Ovary (tissue), 10 donors: Measurements from ENCODE around the gene FOLR1. TPM values are rescaled to one million over a fixed set of nuclear protein-coding genes. Genes with fewer than 3 reads are reported as not detected.
"Not testable (repeated sequence)": the region's sequence is repeated elsewhere in the genome, so short reads cannot be mapped to it uniquely, and the experiment has no call there.

Source experiments
- DNase-seq, 5 donors: peaks; one replicate each; pipeline ENCODE4 v3.0.0-alpha.2; 2019 to 2020
- H3K27ac ChIP-seq, 2 donors: fragments of 200-600 bp; one replicate each; pipeline versions ENCODE4 v1.5.1 to v1.8.0; 2019 to 2022
- H3K27me3 ChIP-seq: fragments of 200-600 bp; one replicate; pipeline ENCODE4 v1.8.0; 2022
- H3K36me3 ChIP-seq: fragments of 200-600 bp; sonication (generic); one replicate; pipeline ENCODE4 v1.5.1; 2019
- H3K4me1 ChIP-seq: one replicate; pipeline ENCODE4 v1.8.1; 2013; ENCODE audit warnings: mild to moderate bottlenecking, moderate library complexity; ENCODE audit not compliant: insufficient read depth
- H3K4me3 ChIP-seq: fragments of 200-600 bp; sonication (generic); one replicate; pipeline ENCODE4 v1.5.1; 2017
- H3K9me3 ChIP-seq, 2 donors: fragments of 200-600 bp in 1 of 2; sonication (generic) in 1 of 2; one replicate each; pipeline versions ENCODE4 v1.5.1 to v1.8.1; 2013 to 2019; ENCODE audit warnings: mild to moderate bottlenecking in 1 of 2, moderate library complexity in 1 of 2
- CTCF ChIP-seq, 3 donors: fragments of 450-650 bp in 2 of 3; fragments of 200-600 bp in 1 of 3; IDR thresholded peaks; one replicate each; pipeline versions ENCODE4 v1.5.1 to v1.8.0; 2016 to 2022; ENCODE audit warnings: antibody characterized with exemption in 3 of 3, mild to moderate bottlenecking in 1 of 3
- EP300 ChIP-seq: sonication (generic); formaldehyde crosslinking; IDR thresholded peaks from one replicate; pipeline ENCODE4 v1.6.1; 2017; ENCODE audit warnings: antibody characterized with exemption
- POLR2A ChIP-seq: fragments of 450-650 bp; IDR thresholded peaks from one replicate; pipeline ENCODE4 v1.6.1; 2017; ENCODE audit warnings: antibody characterized with exemption, mild to moderate bottlenecking, moderate library complexity
- WGBS, 3 donors: extraction: QIAGEN DNeasy Blood & Tissue Kit in 1 of 3; methylation state at CpG; one replicate each; pipeline versions ENCODE4 v1.1.5 to v1.1.7; 2013 to 2017; 5-methylcytosine and 5-hydroxymethylcytosine counted together
- intact Hi-C, 4 donors: fragments of 100-400 bp; cut with DNase I; formaldehyde crosslinking; loops; one replicate each; pipeline versions ENCODE4 v1.11.0 to v1.15.1; 2022 to 2023
- long read RNA-seq, 3 donors: library from polyadenylated mRNA in 2 of 3; unstranded in 2 of 3; transcript quantifications; one replicate each; pipeline ENCODE4 v2.0.0 and lab custom pipeline, GENCODE V29; 2021 to 2026
- polyA plus RNA-seq, 2 donors: library from polyadenylated mRNA; stranded (reverse); fragments of 200-250 nt in 1 of 2; fragments of 350-450 nt in 1 of 2; fragmentation: Illumina TruSeq in 1 of 2; extraction: RNeasy Lipid Tissue Mini Kit (QIAGEN cat#74804) in 1 of 2; gene quantifications; one replicate each; pipeline ENCODE4 v1.2.3, GENCODE V29; 2013 to 2014
- total RNA-seq, 7 donors: library from RNA; depleted of rRNA in 2 of 7; stranded (reverse); fragments of >200 nt in 2 of 7; fragmentation: NEBNext Ultra II Directional in 3 of 7; extraction: Animal tissue kit (Norgen Biotek cat#: 25700) in 3 of 7; gene quantifications; one replicate each; pipeline versions ENCODE4 v1.1.0 to v1.2.4, GENCODE V29; 2016 to 2023
- donor health status: DM: no; HTN: no; CAD: no; lungs with moderate emphysema.
- donor health status: DM: no; HTN: no; CAD: no.
- donor health status: Bipolar disorder and iron deficiency.
- donor health status: DM: yes; HTN: yes; CAD: no.
- donor health status: DM: no; HTN: no; CAD: no.
- donor health status: DM: yes; HTN: yes; CAD: no.

FOLR1 gene
- total RNA-seq (100 to 1,000 TPM in 1 of 7 donors, 10 to 100 TPM in 1, 1 to 10 TPM in 3, under 1 TPM in 1, not detected in 1; 0.35 to 108 (median 4.3) TPM), polyA plus RNA-seq (10 to 100 TPM in 1 of 2 donors, under 1 TPM in 1; 0.31 to 10.3 TPM)
- long read RNA-seq, donor 1: 0 reads
- long read RNA-seq, donor 2, transcript FOLR1-202 (4 exons, 996 nt): major isoform, 11 of 13 reads
- long read RNA-seq, donor 2, partial matches to known transcripts: 0 of 13 reads
- long read RNA-seq, donor 2, other reads (novel, unspliced or antisense): 0 of 13 reads
- long read RNA-seq, donor 3, transcript FOLR1-202 (4 exons, 996 nt): major isoform, 20 of 20 reads
- long read RNA-seq, donor 3, partial matches to known transcripts: 0 of 20 reads
- long read RNA-seq, donor 3, other reads (novel, unspliced or antisense): 0 of 20 reads

GRCh38 chr11:72191961-72192381 is at the start of gene FOLR1:
Gene FOLR1 (plus strand): TSS chr11:72192140. CDS start chr11:72192174, 34 bp downstream.
- TF ChIP-seq POLR2A (no peak), EP300 (no peak), CTCF (IDR thresholded peaks at IDR 0.05) (no peak)
- Histone ChIP-seq H3K4me3 (no peak within 1 kb of the TSS), H3K9me3 (no peaks in the 10 kb centered on the region), H3K4me1 (no peaks in the 10 kb centered on the region), H3K27ac (no peak within 1 kb of the TSS), H3K27me3 (no peaks in the 10 kb centered on the region), H3K36me3 (no peaks in the 10 kb centered on the region)
- intact Hi-C loops: no loop called here
- 81 to 92% (median 84%) methylated on average over 5 of the region's 5 CpGs for WGBS, 3 donors
- no peak for DNase-seq

- H3K27me3 ChIP-seq, H3K36me3 ChIP-seq, H3K4me3 ChIP-seq, H3K27ac ChIP-seq, H3K9me3 ChIP-seq, H3K4me1 ChIP-seq, DNase-seq, intact Hi-C loops: not testable (repeated sequence)
- 33 to 40% methylated on average over 1 of the region's 1 CpG; no CpG with 5 or more reads in 1 of the 3 donors for WGBS, 3 donors
Measured at GRCh38 chr11:72142543-72142942, 49.4 kb upstream of the FOLR1 start.

GRCh38 chr11:72144807-72145565 is 47.0 kb upstream of the FOLR1 start:
- Histone ChIP-seq H3K27me3 (no peaks in the 10 kb centered on the region), H3K9me3 (no peaks in the 10 kb centered on the region), H3K4me1 (no peaks in the 10 kb centered on the region), H3K4me3 (no peak overlapping the region), H3K36me3 (no peaks in the 10 kb centered on the region), H3K27ac (no peak overlapping the region)
- no peak for TF ChIP-seq CTCF (IDR thresholded peaks at IDR 0.05)
- no peak for TF ChIP-seq POLR2A
- TF ChIP-seq EP300: no peak
- DNase-seq: no peak
- 77 to 88% (median 79%) methylated on average over 4 of the region's 4 CpGs for WGBS, 3 donors
- intact Hi-C loops: no loop called here

GRCh38 chr11:72146625-72147024 is 45.3 kb upstream of the FOLR1 start:
- no peaks in the 10 kb centered on the region for H3K27me3 ChIP-seq
- no peaks in the 10 kb centered on the region for H3K9me3 ChIP-seq
- H3K36me3 ChIP-seq: no peaks in the 10 kb centered on the region
- no peak overlapping the region for H3K27ac ChIP-seq
- TF ChIP-seq CTCF (IDR thresholded peaks at IDR 0.05): no peak
- no peak for TF ChIP-seq POLR2A
- TF ChIP-seq EP300: no peak
- 32 to 76% (median 43%) methylated on average over 2 of the region's 2 CpGs for WGBS, 3 donors
- no peak for DNase-seq
- H3K4me3 ChIP-seq: no peak overlapping the region
- H3K4me1 ChIP-seq: no peaks in the 10 kb centered on the region
- intact Hi-C loops: no loop called here

GRCh38 chr11:72150882-72151281 is 41.1 kb upstream of the FOLR1 start:
- DNase-seq: no peak
- intact Hi-C loops: no loop called here
- whole genome bisulfite sequencing, 3 donors: 75 to 78% (median 77%) methylated on average over 4 of the region's 4 CpGs
- H3K4me1 ChIP-seq: no peaks in the 10 kb centered on the region
- no peak overlapping the region for H3K4me3 ChIP-seq
- no peaks in the 10 kb centered on the region for H3K36me3 ChIP-seq
- no peaks in the 10 kb centered on the region for H3K9me3 ChIP-seq
- no peak overlapping the region for H3K27ac ChIP-seq
- H3K27me3 ChIP-seq: no peaks in the 10 kb centered on the region
- no peak for TF ChIP-seq POLR2A
- no peak for TF ChIP-seq EP300
- TF ChIP-seq CTCF (IDR thresholded peaks at IDR 0.05): no peak

- intact Hi-C loops, H3K36me3 ChIP-seq, H3K9me3 ChIP-seq, H3K4me1 ChIP-seq, H3K4me3 ChIP-seq, H3K27me3 ChIP-seq, H3K27ac ChIP-seq, DNase-seq: not testable (repeated sequence)
- 74 to 83% (median 82%) methylated on average over 6 of the region's 6 CpGs for WGBS, 3 donors
Measured at GRCh38 chr11:72153874-72154273, 38.1 kb upstream of the FOLR1 start.
